ENCODE data around the gene CLPTM1L. TPM values are rescaled to one million over a fixed set of nuclear protein-coding genes. Genes with fewer than 3 reads are reported as not detected.
"Not testable (repeated sequence)": the region's sequence is repeated elsewhere in the genome, so short reads cannot be mapped to it uniquely, and the experiment has no call there.

The CLPTM1L gene
- total RNA-seq, 1 donor from 2014 or later: 357 TPM

DNA sequence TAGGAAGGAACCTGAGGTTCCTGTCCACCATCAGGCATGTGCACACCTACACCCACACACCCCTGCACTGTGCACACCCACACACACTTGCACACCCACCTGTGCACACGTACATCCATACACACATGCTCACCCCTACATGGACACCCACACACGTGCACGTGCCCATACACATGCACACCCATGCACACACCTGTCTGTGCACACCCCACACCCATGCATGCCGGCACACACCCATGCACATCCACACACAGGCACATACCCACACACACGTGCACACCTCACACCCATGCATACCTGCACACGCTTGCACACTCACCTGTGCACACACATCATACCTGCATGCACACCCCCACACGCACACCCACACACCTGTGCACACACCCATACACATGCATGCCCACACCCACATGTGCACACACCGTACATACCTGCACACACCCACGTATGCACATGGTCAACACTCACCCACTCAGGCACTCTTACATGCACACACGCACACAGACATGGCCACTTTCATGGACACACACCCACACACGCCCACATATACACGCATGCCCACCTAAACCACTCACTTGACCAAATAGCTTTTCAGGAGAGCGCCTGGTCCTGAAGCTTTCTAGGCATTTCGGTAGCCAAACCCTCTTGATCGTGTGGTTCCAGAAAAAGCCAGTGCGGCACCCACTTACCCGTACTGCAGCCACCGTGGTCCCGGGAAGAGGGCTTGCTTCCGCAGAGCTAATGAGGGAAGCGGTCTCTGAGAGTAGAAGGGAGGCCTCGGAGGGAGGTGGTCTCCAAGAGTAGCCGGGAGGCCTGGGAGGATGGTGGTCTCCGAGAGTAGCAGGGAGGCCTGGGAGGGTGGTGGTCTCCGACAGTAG is 36.7 kb upstream of the CLPTM1L start:
- no peak for DNase-seq (ENCODE audit: low read depth in 2 of 2)

DNA sequence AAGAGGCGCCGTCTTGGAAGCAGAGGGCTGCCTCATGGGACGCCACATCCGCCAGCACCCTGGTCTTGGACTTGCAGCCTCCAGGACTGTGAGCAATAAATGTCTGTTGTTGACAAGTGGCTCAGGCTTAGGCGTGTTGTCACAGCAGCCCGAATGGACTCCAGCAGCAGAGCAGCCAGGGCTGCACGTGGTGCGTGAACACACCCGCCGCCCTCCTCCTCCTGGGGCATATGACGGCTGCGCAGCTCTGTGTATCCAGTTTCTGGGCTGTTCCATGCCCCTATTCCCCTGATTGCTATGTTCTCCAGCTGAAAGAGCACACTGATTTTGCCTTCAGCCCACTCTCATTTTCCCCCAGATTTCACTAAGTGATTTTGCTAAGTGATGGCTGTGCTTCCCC is 36.0 kb upstream of the CLPTM1L start:
- DNase-seq (ENCODE audit: low read depth in 2 of 2): no peak

DNA sequence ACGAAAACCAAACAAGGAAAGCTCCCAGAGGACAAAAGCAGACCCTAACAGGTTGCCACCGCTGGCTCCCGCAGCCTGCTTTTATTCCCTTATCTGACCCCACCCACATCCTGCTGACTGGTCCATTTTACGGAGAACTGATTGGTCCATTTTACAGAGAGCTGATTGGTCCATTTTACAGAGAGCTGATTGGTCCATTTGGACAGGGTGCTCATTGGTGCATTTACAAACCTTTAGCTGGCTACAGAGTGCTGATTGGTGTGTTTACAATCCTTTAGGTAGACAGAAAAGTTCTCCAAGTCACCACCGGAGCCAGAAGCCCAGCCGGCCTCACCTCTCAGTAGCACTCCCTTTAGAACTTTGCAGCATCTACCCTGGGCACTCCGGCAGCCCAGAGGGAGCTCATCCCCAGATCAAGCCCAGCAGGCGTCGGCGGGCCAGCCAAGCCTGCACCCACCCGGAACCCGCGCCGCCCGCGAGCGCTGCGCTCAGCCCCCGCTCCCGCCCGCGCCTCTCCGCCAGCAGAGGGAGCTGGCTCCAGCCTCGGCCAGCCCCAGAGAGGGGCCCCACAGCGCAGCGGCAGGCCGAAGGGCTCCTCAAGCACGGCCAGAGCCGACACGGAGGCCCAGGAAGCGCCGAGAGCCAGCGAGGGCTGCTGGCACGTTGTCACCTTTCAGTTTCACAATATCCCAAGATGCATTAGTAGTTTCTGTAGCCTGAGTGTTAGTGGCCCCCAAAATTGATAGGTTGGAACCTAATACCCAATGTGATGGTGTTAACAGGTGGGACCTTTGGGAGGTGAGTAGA is 35.3 kb upstream of the CLPTM1L start:
- DNase-seq (ENCODE audit: low read depth in 2 of 2): peak; percentile 37 to 39

DNA sequence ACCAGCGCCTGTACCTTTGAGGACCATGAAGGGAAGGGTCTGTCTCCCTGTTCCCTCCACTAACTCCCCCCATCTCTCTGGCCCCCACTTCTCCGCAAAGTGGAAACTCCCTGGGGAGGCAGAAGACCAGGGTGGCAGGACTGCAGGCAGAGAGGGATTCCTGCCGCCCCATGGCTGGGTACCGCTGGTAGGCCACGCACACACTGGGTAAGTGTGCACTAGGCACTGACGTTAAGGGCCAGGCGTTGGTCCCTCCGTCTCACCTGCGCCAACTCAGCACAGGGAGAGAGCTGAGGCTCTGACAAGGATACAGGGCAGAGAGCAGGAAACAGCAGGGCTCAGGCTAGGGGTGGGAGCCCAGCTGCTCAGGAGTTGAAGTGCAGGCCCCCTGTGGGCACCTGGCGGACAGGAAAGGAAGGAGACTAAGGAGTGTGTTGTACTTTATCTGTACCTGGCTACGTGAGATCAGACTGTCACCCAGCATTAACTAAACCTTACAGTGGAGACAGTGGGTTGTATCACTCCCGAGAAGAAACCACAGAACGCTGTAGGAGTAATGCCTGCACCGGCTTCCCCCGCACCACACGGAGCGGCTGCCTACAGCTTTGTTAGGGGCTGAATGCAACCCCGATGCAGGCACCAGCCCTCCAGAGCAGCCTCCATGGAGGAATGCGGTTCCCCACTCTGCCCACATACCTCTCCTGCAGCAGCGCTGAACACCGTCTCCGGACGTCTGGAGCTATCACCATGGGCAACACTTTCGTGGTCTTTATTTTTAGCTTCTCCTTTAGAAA is 34.2 kb upstream of the CLPTM1L start:
- DNase-seq (ENCODE audit: low read depth in 2 of 2): no peak

DNA sequence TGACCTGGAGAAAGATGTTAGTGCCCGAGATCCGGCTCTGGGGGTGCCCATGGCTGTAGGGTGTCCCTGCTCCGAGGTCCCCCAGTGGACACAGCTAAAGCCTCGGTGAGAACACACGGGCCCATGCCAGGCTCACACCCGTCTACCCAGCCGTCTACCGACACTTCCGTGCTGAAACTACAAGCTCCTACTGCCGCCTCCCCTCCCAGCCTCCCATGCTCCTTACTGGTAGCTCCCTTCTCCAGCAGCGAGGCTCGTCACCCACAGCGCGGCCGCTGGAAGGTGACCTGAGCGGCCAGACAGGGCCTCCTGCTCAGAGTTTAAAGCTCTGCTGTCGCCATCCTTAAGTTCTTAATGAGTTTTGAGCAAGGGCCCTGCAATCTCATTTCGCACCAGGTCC is 33.2 kb upstream of the CLPTM1L start:
- no peak for DNase-seq (ENCODE audit: low read depth in 2 of 2)

DNA sequence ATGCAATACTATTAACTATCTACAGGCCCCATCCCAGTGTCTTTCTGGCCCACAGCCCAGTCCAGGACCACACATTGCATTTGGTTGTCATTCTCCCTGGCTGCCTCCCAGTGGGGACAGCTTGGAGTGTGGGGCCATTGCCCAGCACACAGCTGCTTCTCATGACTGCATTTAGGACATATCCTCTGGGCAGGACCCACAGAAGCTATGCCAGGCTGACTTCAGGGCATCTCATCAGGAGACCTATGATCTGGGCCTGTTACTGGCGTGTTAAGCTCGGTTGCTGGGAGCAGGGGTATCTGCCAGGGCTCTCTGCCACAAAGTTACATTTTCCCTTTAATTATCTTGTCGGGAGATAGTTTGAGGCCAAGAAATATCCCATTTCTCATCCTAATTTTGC is 32.1 kb upstream of the CLPTM1L start:
- DNase-seq (ENCODE audit: low read depth in 2 of 2): no peak

DNA sequence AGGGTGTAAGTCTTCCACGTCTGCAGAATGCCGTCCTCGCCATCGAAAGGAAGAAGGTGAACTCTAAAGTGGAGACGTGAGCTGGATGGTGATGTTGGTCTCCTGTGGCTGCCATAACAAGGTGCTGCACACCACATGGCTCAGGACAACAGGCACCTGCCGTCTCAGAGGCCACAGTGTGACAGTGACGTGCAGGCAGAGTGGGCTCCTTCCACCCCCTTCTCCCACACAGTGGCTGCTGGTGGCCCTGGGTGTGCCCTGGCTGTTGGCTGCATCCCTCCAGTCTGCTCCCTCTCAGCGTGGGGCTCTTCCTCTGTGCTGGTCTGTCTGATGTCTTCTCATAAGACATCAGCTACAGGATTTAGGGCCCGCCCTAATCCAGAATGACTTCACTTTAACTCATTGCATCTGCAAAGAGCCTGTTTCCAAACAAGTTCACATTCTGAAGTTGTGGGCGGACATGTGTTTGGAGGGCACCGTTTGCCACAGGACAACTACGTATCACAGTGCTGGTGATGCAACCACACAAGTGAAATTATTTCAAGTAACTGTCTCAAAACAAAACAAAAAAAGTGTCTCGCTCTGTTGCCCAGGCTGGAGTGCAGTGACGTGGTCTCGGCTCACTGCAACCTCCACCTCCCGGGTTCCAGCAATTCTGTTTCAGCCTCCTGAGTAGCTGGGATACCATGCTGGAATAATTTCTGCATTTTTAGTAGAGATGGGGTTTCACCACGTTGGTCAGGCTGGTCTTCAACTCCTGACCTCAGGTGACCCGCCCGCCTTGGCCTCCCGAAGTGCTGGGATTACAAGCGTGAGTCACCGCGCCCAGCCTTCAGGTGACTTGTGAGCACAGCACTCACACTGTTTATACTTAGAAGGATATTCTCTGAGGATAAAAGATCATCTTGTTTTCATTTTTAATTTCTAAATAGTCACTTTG is 31.2 kb upstream of the CLPTM1L start:
- DNase-seq (ENCODE audit: low read depth in 2 of 2): no peak

DNA sequence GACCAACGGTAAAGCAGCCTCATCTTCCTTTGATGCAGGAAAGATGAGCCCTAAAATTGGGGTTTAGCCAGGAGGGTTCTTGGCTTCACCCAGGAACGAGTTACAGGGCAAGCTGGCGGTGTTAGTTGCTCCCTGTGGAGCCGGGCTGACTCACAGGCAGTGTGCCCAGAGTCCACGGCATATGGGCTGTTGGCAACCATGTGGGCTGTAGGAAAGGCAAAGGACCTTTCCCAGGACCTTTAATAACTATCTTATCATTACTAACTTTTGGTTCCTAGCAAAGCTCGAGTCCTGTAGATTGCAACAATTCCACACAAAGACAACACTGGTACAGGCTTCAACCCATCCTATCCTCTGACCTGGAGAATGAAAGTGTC is 29.8 kb upstream of the CLPTM1L start:
- no peak for DNase-seq (ENCODE audit: low read depth in 2 of 2)

DNA sequence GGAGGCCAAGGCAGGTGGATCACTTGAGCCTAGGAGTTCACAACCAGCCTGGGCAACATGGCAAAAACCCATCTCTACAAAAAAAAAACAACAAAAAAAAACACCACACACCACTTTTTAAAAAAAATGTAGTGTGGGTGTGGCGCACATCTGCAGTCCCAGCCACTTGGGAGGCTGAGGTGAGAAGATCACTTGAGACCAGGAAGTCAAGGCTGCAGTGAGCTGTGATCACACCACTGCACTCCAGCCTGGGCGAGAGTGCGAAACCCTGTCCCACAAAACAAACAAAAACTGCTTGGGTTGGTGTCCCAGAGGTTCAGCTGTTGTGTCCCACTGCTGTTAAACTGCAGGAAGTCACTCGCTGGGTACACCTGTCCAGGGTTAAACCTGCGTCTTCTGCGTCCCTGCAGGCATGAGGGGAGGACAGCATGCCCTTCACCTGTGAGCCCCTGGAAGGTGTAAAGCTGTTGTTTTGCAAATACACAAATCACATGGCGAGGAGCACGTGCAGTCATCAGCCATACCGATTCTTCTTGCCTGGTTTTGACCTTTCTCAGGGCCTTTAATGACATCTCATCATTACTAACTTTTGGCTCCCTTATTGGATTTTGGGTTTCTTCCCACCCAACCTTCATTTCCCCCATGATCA is 29.3 kb upstream of the CLPTM1L start:
- no peak for DNase-seq (ENCODE audit: low read depth in 2 of 2)

DNA sequence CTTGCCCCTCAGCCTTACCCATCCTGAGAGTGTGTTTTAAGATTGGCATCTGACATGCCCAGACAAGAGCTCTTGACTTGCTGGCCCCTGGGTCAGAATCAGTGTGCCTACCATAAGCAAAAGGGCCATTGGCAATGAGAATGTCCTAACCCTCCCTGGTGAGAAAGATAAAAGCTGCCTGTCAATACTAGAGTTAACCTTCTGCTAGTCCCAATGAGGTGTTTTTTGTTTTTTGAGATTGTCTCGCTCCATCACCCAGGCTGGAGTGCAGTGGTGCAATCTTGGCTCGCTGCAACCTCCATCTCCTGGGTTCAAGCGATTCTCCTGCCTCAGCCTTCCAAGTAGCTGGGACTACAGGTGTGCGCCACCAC is 27.1 kb upstream of the CLPTM1L start:
- DNase-seq (ENCODE audit: low read depth in 2 of 2): not testable (repeated sequence)

DNA sequence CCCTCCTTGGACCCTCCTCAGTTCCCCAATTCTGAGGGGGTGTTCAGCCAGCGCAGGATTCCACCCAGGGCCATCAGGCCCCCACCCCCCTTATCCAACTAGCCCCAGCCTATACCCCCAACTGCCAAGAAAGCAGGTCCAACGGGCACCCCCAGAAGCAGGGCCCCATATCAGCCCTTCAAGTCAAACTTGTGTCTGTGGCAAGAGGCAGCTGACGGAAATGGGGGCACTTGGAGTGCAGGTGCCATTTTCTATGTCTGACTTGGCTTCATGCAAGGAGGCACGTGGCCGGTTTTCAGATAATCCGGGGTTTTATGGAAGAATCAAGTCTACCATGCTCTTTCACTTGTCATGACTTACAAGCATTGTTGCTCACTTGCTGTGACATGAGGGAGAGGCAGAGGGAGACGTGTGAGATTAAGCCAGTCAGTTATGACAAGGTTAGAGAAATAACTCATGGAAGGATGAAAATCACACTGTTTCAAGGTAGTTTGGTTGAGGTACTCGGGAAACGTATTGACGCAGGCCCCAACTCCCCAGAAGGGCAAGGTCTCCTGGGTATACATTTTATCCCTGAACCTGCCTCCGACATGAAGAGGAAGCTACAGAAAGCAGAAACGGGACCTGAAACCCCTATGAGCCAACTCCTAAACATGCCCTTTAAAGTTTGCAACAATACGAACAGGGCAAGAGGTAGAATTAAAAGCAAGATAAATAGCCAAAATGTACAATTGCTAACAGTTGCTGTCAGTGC is 26.5 kb upstream of the CLPTM1L start:
- DNase-seq (ENCODE audit: low read depth in 2 of 2): no peak

DNA sequence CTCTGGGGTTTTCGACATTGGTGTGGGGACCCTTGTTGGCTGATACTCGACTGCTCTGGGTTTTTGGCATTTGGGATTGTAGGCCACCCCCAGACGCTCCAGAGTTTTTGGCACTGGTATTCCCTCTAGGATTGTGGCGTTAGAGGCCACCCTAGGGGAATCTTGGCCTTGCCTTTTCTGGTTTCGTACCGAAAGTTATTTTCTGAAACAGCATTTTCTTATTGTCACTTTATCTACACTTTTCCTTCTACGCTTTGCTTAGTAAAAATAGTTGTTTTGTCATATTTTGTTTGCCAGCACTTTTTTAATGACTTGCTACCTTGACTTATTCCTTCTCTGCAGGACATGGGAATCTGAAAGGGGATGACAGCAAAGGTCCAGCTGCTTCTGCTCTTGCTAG is 25.1 kb upstream of the CLPTM1L start:
- no peak for DNase-seq (ENCODE audit: low read depth in 2 of 2)

DNA sequence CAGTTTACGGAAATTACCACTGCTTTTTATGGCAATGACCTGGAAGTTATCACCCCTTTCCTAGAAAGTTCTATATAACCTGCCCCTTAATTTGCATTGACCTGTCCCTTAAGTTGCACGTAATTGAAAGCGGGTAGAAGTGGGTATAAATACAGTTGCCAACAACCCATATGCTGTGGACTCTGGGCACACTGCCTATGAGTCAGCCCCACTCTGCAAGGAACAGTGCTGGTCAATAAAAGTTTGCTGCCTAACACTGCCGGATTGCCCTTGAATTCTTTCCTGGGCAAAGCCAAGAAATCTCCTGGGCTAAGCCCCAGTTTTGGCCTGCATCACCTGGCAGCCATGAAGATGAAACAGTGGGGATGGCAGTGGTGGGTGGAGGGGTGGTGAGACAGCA is 23.9 kb upstream of the CLPTM1L start:
- DNase-seq (ENCODE audit: low read depth in 2 of 2): no peak

DNA sequence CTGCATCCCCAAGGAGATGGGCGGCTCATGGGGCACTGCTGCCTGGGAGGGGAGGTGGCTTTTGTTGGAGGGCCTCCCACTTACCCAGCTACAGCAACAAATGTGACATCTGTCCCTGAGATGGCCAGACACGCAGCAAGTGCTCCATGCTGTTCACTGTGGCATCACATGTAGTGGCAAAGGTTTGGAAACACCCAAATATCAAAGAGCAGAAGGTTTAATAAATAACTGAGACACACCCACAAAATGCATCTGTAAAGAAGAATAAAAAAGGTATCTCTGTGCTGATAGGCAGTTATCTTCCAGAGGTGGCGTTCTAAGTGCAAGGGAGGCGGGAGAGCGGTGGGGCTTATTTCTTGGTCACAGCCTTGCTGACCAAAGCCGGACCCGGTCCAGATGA is 23.3 kb upstream of the CLPTM1L start:
- DNase-seq (ENCODE audit: low read depth in 2 of 2): no peak

DNA sequence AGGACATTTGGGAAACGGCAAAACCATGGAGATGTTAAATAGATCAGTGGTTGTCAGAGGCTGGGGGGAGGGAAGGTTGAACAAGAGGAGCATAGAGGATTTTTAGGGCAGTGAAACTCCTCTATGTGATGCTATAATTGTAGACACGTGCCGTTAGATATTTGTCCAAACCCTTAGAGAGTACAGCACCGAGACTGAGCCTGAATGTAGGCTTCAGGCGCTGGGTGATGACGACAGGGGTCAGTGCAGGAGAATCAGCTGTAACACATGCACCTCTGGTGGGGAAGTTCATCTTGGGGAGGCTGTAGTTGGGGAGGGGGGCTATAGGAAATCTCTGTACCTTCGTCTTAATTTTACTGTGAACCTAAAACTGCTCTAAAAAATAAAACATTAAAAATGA is 22.2 kb upstream of the CLPTM1L start:
- DNase-seq (ENCODE audit: low read depth in 2 of 2): no peak

DNA sequence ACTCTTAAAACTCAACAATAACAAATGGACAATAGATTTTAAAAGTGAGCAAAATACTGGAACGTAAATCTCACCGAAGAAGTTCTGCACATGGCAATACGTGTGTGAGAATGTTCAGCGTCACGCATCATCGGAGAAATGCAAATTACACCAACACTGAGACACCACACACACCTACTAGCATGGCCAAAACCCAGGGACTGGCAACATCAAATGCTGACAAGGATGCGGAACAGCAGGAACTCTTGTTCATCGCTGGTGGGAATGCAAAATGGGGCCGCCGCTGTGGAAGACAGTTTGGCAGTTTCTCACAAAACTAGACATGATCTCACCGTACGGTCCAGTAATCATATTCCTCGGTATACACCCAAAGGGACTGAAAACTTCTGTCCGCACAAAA is 21.6 kb upstream of the CLPTM1L start:
- no peak for DNase-seq (ENCODE audit: low read depth in 2 of 2)

DNA sequence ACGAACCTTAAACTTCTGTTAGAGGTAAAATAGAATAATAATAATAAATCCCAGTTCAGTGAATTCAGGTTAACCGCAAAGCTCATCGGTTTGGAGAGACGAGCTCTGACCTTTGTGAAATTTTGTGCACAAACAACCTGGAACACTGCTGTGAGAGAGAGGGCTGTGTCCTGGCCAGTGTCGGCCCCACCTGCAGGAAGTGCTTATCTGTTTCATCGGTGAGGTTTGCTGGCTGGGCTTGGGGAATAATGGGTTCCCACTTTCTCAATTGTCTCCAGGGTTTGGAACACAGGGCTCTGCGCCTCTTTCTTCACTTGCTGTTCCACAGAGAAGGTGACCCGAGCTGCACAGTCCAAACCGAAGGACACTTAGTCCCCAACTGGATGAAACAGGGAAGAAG is 19.3 kb upstream of the CLPTM1L start:
- DNase-seq (ENCODE audit: low read depth in 2 of 2): no peak

DNA sequence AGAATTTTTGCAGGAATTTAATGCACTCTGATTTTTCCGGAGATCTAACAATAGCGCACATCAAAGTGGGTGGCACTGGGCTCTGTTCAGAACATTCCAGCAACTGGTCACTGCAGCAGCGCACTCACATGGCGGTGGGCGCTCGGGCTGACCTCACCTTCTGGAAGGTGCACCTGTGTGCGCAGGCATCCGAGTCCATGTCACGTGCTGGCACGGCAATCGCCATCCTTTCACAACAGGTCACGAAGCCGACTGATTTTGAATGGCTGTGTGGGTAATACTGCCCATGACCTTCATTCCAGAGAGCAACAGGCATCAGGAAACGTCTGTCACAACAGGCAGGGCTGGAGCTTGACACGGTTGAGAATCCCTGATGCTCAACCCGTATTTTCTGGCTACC is 18.7 kb upstream of the CLPTM1L start:
- peak in 1 of 2 donors; percentile 71 for DNase-seq (ENCODE audit: low read depth in 2 of 2)

DNA sequence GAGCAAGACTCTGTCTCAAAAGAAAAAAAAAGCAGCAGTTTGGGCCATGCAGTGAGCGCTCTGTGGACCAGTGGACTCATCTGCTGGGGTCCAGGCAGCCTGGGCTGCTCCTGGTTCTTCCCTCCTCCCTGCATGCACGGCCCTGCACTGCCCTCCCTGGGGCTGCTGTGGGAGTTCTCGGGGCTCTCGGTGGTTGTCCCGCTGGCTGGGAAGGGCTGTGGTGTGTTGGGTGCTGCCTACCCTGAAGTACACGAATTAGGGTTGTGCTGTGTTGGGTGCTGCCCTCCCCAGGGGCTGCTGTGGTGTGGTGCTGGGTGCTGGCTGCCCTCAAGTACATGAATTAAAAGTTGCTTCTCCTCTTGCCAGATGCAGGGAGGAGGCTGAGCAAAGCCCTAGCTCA is 18.3 kb upstream of the CLPTM1L start:
- DNase-seq (ENCODE audit: low read depth in 2 of 2): no peak
